ENCODE measurements around the gene KRTAP10-4. TPM values are rescaled to one million over a fixed set of nuclear protein-coding genes. Genes with fewer than 3 reads are reported as not detected.
"Not testable (repeated sequence)": the region's sequence is repeated elsewhere in the genome, so short reads cannot be mapped to it uniquely, and the experiment has no call there.

KRTAP10-4 gene
- not detected for total RNA-seq

GRCh38 chr21:44573630-44574456, at the start of gene KRTAP10-4:
KRTAP10-4 (plus strand) TSS chr21:44573729; CDS start chr21:44573759, 30 bp downstream.
- Mint-ChIP-seq H3K27ac (peak within 1 kb of the TSS; percentile 62), H3K9me3 (peaks cover 24% of the 10 kb centered on the region)
- H3K36me3 Mint-ChIP-seq (ENCODE audit: low read depth); DNase-seq; H3K4me3 Mint-ChIP-seq; H3K27me3 Mint-ChIP-seq; H3K4me1 Mint-ChIP-seq; POLR2A ChIA-PET: not testable (repeated sequence)
- CTCF ChIA-PET, result interaction anchor here (1.2 to 1.5 kb wide), 3 partner anchors 22 to 93 kb away, joined by 3 to 4 read pairs (median 4); partner anchors contain the start of gene KRTAP12-2

- Mint-ChIP-seq H3K9me3 (peaks cover 2% of the 10 kb centered on the region), H3K27ac (no peak overlapping the region)
- no peak for DNase-seq
Observed at GRCh38 chr21:44524414-44525371, 48.8 kb upstream of the KRTAP10-4 start.

GRCh38 chr21:44525391-44526095, 48.0 kb upstream of the KRTAP10-4 start:
- ChIA-PET CTCF (no interaction called here), POLR2A (no interaction called here)
- peaks cover 2% of the 10 kb centered on the region for H3K9me3 Mint-ChIP-seq
- no peak overlapping the region for H3K4me3 Mint-ChIP-seq
- H3K4me1 Mint-ChIP-seq, result no peaks in the 10 kb centered on the region
- no peaks in the 10 kb centered on the region for H3K36me3 Mint-ChIP-seq (ENCODE audit: low read depth)
- no peak overlapping the region for H3K27ac Mint-ChIP-seq
- H3K27me3 Mint-ChIP-seq, result no peaks in the 10 kb centered on the region
- DNase-seq, result no peak

More at GRCh38 chr21:44524414-44525371, 48.8 kb upstream of the KRTAP10-4 start:
- H3K27me3 Mint-ChIP-seq, result no peaks in the 10 kb centered on the region
- no peak overlapping the region for H3K4me3 Mint-ChIP-seq
- no peaks in the 10 kb centered on the region for H3K36me3 Mint-ChIP-seq (ENCODE audit: low read depth)
- ChIA-PET POLR2A (no interaction called here), CTCF (interaction anchor here (1.0 kb wide), 1 partner anchor 269 kb away, joined by 3 read pairs; no protein-coding TSS in a partner anchor)
- H3K4me1 Mint-ChIP-seq, result no peaks in the 10 kb centered on the region

GRCh38 chr21:44526096-44526997, 47.2 kb upstream of the KRTAP10-4 start:
- DNase-seq, result no peak
- POLR2A ChIA-PET, result no interaction called here
- no peaks in the 10 kb centered on the region for H3K27me3 Mint-ChIP-seq
- H3K4me3 Mint-ChIP-seq, result no peak overlapping the region
- CTCF ChIA-PET, result no interaction called here
- no peaks in the 10 kb centered on the region for H3K4me1 Mint-ChIP-seq
- no peak overlapping the region for H3K27ac Mint-ChIP-seq
- peaks cover 2% of the 10 kb centered on the region for H3K9me3 Mint-ChIP-seq
- no peaks in the 10 kb centered on the region for H3K36me3 Mint-ChIP-seq (ENCODE audit: low read depth)

- H3K4me3 Mint-ChIP-seq, result no peak overlapping the region
- H3K27me3 Mint-ChIP-seq, result no peaks in the 10 kb centered on the region
- H3K36me3 Mint-ChIP-seq (ENCODE audit: low read depth), result no peaks in the 10 kb centered on the region
- H3K9me3 Mint-ChIP-seq, result peaks cover 2% of the 10 kb centered on the region
- no peak overlapping the region for H3K27ac Mint-ChIP-seq
- POLR2A ChIA-PET, result no interaction called here
- CTCF ChIA-PET, result no interaction called here
- no peak for DNase-seq
- no peaks in the 10 kb centered on the region for H3K4me1 Mint-ChIP-seq
Observed at GRCh38 chr21:44527156-44527982, 46.2 kb upstream of the KRTAP10-4 start.

- no peak overlapping the region for H3K27ac Mint-ChIP-seq
- H3K9me3 Mint-ChIP-seq, result peaks cover 2% of the 10 kb centered on the region
- DNase-seq, result no peak
- H3K4me1 Mint-ChIP-seq, result no peaks in the 10 kb centered on the region
- H3K27me3 Mint-ChIP-seq, result no peaks in the 10 kb centered on the region
- POLR2A ChIA-PET, result no interaction called here
- no peak overlapping the region for H3K4me3 Mint-ChIP-seq
- CTCF ChIA-PET, result no interaction called here
- no peaks in the 10 kb centered on the region for H3K36me3 Mint-ChIP-seq (ENCODE audit: low read depth)
Observed at GRCh38 chr21:44527983-44528633, 45.4 kb upstream of the KRTAP10-4 start.

- Mint-ChIP-seq H3K27me3 (no peaks in the 10 kb centered on the region), H3K4me1 (no peaks in the 10 kb centered on the region), H3K27ac (no peak overlapping the region), H3K36me3 (ENCODE audit: low read depth) (no peaks in the 10 kb centered on the region), H3K9me3 (peaks cover 2% of the 10 kb centered on the region), H3K4me3 (no peak overlapping the region)
- POLR2A ChIA-PET, result no interaction called here
- no peak for DNase-seq
- CTCF ChIA-PET, result no interaction called here
Observed at GRCh38 chr21:44528634-44528995, 44.9 kb upstream of the KRTAP10-4 start.

- DNase-seq, result no peak
- Mint-ChIP-seq H3K4me3 (no peak overlapping the region), H3K9me3 (peaks cover 2% of the 10 kb centered on the region), H3K27me3 (no peaks in the 10 kb centered on the region), H3K27ac (no peak overlapping the region), H3K4me1 (no peaks in the 10 kb centered on the region), H3K36me3 (ENCODE audit: low read depth) (no peaks in the 10 kb centered on the region)
- ChIA-PET CTCF (no interaction called here), POLR2A (no interaction called here)
Observed at GRCh38 chr21:44529011-44529421, 44.5 kb upstream of the KRTAP10-4 start.

GRCh38 chr21:44529503-44530125, 43.9 kb upstream of the KRTAP10-4 start:
- ChIA-PET POLR2A (no interaction called here), CTCF (no interaction called here)
- no peaks in the 10 kb centered on the region for H3K27me3 Mint-ChIP-seq
- H3K9me3 Mint-ChIP-seq, result peaks cover 2% of the 10 kb centered on the region
- no peak overlapping the region for H3K4me3 Mint-ChIP-seq
- no peaks in the 10 kb centered on the region for H3K4me1 Mint-ChIP-seq
- no peak for DNase-seq
- no peak overlapping the region for H3K27ac Mint-ChIP-seq
- no peaks in the 10 kb centered on the region for H3K36me3 Mint-ChIP-seq (ENCODE audit: low read depth)

GRCh38 chr21:44530221-44530902, 43.2 kb upstream of the KRTAP10-4 start:
- Mint-ChIP-seq H3K9me3 (peaks cover 2% of the 10 kb centered on the region), H3K4me1 (no peaks in the 10 kb centered on the region), H3K27me3 (no peaks in the 10 kb centered on the region), H3K27ac (peak overlapping the region; percentile 6), H3K4me3 (no peak overlapping the region), H3K36me3 (ENCODE audit: low read depth) (no peaks in the 10 kb centered on the region)
- ChIA-PET POLR2A (no interaction called here), CTCF (interaction anchor here (1.0 to 1.4 kb wide), 2 partner anchors 14 to 20 kb away, joined by 3 to 4 read pairs; no protein-coding TSS in a partner anchor)
- DNase-seq, result no peak
